Panc1 (cell line): Measurements from ENCODE around the gene NNMT. TPM values are rescaled to one million over a fixed set of nuclear protein-coding genes. Genes with fewer than 3 reads are reported as not detected.

ENCODE experiments used
- ATAC-seq: fragments of 200-7000 bp; cut with Tn5 transposase; 2 replicates; pipeline ENCODE4 v1.9.1; 2020; ENCODE audit warnings: mild to moderate bottlenecking, moderate library complexity
- Bru-seq: library from RNA; stranded (reverse); fragments of 400-500 nt; gene quantifications from one replicate; lab custom pipeline; 2021; lab: Mats Ljungman, UMichigan
- BruChase-seq, 2 experiments: library from RNA; stranded (reverse); fragments of 400-500 nt; gene quantifications; one replicate each; lab custom pipeline; 2021; lab: Mats Ljungman, UMichigan
- BruUV-seq: library from RNA; stranded (reverse); fragments of 400-500 nt; replicated peaks from 2 replicates; lab custom pipeline; 2021; lab: Mats Ljungman, UMichigan
- CTCF ChIA-PET: fragments of 300-600 bp; sonication (Branson Sonifier 250); formaldehyde crosslinking; loops from one replicate; lab custom pipeline; 2022; ENCODE audit warnings: antibody characterized with exemption; lab: Charles Lee
- POLR2A ChIA-PET: fragments of 300-600 bp; sonication (Branson Sonifier 250); formaldehyde crosslinking; loops from one replicate; lab custom pipeline; 2022; ENCODE audit warnings: antibody characterized with exemption; lab: Charles Lee
- DNase-seq: peaks from one replicate; pipeline ENCODE4 v3.0.0-alpha.2; 2010; ENCODE audit warnings: low read depth, low spot score
- H3K27ac ChIP-seq: 2 replicates; pipeline ENCODE4 v1.5.1; 2011; ENCODE audit warnings: mild to moderate bottlenecking, low read length, inconsistent platforms
- H3K27me3 ChIP-seq: fragments of 200-500 bp; sonication (Bioruptor generic); 2 replicates; pipeline ENCODE4 v1.6.0; 2014; ENCODE audit warnings: low read length, inconsistent platforms; ENCODE audit not compliant: control insufficient read depth, insufficient read depth
- H3K36me3 ChIP-seq: fragments of 200-500 bp; sonication (Bioruptor generic); 2 replicates; pipeline ENCODE4 v1.5.1; 2014; ENCODE audit warnings: inconsistent platforms, mild to moderate bottlenecking, low read length, moderate library complexity; ENCODE audit not compliant: control insufficient read depth, insufficient read depth
- H3K4me1 ChIP-seq: 2 replicates; pipeline ENCODE4 v1.5.1; 2011; ENCODE audit warnings: inconsistent platforms, mild to moderate bottlenecking, low read length, moderate library complexity; ENCODE audit not compliant: control insufficient read depth, insufficient read depth
- H3K4me3 ChIP-seq, 2 experiments: 2 replicates each; pipeline ENCODE4 v1.5.1; 2011 to 2012; ENCODE audit warnings: low read depth in 2 of 2, low read length in 2 of 2, mild to moderate bottlenecking in 2 of 2, inconsistent platforms in 1 of 2, moderate library complexity in 1 of 2
- H3K9me3 ChIP-seq: fragments of 200-500 bp; sonication (Bioruptor generic); 2 replicates; pipeline ENCODE4 v1.5.1; 2014; ENCODE audit warnings: low read depth, mild to moderate bottlenecking, inconsistent platforms, low read length, moderate library complexity; ENCODE audit not compliant: control insufficient read depth, insufficient read depth
- POLR2AphosphoS5 ChIP-seq: IDR thresholded peaks from 2 replicates; pipeline ENCODE4 v1.6.1; 2012; ENCODE audit warnings: mild to moderate bottlenecking, low read depth, low read length, moderate library complexity
- SIN3A ChIP-seq: IDR thresholded peaks from 2 replicates; pipeline ENCODE4 v1.6.1; 2012; ENCODE audit warnings: low read depth, mild to moderate bottlenecking, low read length, moderate library complexity, borderline replicate concordance; ENCODE audit not compliant: insufficient read depth
- TCF7L2 ChIP-seq: IDR thresholded peaks from 2 replicates; pipeline ENCODE4 v1.6.1; 2011; ENCODE audit warnings: mild to moderate bottlenecking, low read depth, low read length, inconsistent platforms
- in situ Hi-C: cut with HindIII; loops from 2 replicates; pipeline ENCODE4 v1.10.0; 2016; ENCODE audit warnings: low sequenced_read_pairs, low pct_unique_long_range_greater_than_20kb
- intact Hi-C: fragments of 100-400 bp; cut with micrococcal nuclease; formaldehyde crosslinking; loops from one replicate; pipeline ENCODE4 v1.10.0; 2022; ENCODE audit not compliant: unreplicated experiment
- long read RNA-seq: library from polyadenylated mRNA; unstranded; transcript quantifications from one replicate; pipeline ENCODE4 v2.0.0, GENCODE V29; 2021; ENCODE audit not compliant: unreplicated experiment
- polyA plus RNA-seq: library from polyadenylated mRNA; unstranded; fragments of >200 nt; gene quantifications from one replicate; pipeline ENCODE4 v1.2.1, GENCODE V29; 2012; ENCODE audit warnings: missing spikeins; ENCODE audit not compliant: insufficient read length
- total RNA-seq: library from RNA; stranded (reverse); gene quantifications from one replicate; pipeline ENCODE4 v1.2.1, GENCODE V29; 2021; ENCODE audit not compliant: unreplicated experiment
- TF ChIP-seq, protein P1 (sequence below): fragments of 450-650 bp; IDR thresholded peaks from 2 replicates; pipeline ENCODE4 v1.5.1; 2017; ENCODE audit warnings: mild to moderate bottlenecking
- TF ChIP-seq, protein P2 (sequence below), 2 experiments: IDR thresholded peaks; 2 replicates each; pipeline ENCODE4 v1.6.1; 2011 to 2012; ENCODE audit warnings: low read depth in 2 of 2, control low read depth in 1 of 2, low read length in 1 of 2, mild to moderate bottlenecking in 1 of 2, moderate library complexity in 1 of 2; ENCODE audit not compliant: insufficient read depth in 1 of 2

Gene NNMT
- 1.7 TPM for total RNA-seq
- polyA plus RNA-seq = 1.2 TPM
- Bru-seq, nascent RNA = percentile 16 among the genes with signal in this experiment
- percentile 5 among the genes with signal in this experiment for BruChase-seq, experiment 1, labeled RNA remaining after a 2-hour chase
- BruChase-seq, experiment 2, labeled RNA remaining after a 6-hour chase = percentile 9 among the genes with signal in this experiment
- long read RNA-seq = 0 reads

DNA sequence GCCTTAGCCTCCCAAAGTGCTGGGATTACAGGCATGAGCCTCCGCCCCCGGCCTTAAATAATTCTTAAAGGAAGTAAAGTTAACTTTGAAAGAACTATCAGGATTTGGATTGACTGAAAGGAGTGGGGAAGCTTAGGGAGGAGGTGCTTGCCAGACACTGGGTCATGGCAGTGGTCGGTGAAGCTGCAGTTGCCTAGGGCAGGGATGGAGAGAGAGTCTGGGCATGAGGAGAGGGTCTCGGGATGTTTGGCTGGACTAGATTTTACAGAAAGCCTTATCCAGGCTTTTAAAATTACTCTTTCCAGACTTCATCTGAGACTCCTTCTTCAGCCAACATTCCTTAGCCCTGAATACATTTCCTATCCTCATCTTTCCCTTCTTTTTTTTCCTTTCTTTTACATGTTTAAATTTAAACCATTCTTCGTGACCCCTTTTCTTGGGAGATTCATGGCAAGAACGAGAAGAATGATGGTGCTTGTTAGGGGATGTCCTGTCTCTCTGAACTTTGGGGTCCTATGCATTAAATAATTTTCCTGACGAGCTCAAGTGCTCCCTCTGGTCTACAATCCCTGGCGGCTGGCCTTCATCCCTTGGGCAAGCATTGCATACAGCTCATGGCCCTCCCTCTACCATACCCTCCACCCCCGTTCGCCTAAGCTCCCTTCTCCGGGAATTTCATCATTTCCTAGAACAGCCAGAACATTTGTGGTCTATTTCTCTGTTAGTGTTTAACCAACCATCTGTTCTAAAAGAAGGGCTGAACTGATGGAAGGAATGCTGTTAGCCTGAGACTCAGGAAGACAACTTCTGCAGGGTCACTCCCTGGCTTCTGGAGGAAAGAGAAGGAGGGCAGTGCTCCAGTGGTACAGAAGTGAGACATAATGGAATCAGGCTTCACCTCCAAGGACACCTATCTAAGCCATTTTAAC, at the start of gene NNMT:
Gene NNMT (plus strand): TSS at position 724 of the 929 bp plus-strand sequence. CDS start 158 bp downstream, at position 882.
- H3K36me3 ChIP-seq = no peaks in the 10 kb centered on the region
- intact Hi-C loops (no loop called here), in situ Hi-C loops (no loop called here)
- ATAC-seq = peak; percentile 69; the same call in 1 of the 2 replicates
- H3K4me3 ChIP-seq = peak within 1 kb of the TSS; percentile 23 to 29; a peak in 3 of 4 replicates
- POLR2A ChIA-PET = interaction anchor here (0.7 kb wide), 1 partner anchor 203 kb away, joined by 6 read pairs; no protein-coding TSS in a partner anchor
- H3K27ac ChIP-seq = no peak within 1 kb of the TSS
- TF ChIP-seq, protein P1, sequence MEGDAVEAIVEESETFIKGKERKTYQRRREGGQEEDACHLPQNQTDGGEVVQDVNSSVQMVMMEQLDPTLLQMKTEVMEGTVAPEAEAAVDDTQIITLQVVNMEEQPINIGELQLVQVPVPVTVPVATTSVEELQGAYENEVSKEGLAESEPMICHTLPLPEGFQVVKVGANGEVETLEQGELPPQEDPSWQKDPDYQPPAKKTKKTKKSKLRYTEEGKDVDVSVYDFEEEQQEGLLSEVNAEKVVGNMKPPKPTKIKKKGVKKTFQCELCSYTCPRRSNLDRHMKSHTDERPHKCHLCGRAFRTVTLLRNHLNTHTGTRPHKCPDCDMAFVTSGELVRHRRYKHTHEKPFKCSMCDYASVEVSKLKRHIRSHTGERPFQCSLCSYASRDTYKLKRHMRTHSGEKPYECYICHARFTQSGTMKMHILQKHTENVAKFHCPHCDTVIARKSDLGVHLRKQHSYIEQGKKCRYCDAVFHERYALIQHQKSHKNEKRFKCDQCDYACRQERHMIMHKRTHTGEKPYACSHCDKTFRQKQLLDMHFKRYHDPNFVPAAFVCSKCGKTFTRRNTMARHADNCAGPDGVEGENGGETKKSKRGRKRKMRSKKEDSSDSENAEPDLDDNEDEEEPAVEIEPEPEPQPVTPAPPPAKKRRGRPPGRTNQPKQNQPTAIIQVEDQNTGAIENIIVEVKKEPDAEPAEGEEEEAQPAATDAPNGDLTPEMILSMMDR = no peak
- TF ChIP-seq, protein P2, sequence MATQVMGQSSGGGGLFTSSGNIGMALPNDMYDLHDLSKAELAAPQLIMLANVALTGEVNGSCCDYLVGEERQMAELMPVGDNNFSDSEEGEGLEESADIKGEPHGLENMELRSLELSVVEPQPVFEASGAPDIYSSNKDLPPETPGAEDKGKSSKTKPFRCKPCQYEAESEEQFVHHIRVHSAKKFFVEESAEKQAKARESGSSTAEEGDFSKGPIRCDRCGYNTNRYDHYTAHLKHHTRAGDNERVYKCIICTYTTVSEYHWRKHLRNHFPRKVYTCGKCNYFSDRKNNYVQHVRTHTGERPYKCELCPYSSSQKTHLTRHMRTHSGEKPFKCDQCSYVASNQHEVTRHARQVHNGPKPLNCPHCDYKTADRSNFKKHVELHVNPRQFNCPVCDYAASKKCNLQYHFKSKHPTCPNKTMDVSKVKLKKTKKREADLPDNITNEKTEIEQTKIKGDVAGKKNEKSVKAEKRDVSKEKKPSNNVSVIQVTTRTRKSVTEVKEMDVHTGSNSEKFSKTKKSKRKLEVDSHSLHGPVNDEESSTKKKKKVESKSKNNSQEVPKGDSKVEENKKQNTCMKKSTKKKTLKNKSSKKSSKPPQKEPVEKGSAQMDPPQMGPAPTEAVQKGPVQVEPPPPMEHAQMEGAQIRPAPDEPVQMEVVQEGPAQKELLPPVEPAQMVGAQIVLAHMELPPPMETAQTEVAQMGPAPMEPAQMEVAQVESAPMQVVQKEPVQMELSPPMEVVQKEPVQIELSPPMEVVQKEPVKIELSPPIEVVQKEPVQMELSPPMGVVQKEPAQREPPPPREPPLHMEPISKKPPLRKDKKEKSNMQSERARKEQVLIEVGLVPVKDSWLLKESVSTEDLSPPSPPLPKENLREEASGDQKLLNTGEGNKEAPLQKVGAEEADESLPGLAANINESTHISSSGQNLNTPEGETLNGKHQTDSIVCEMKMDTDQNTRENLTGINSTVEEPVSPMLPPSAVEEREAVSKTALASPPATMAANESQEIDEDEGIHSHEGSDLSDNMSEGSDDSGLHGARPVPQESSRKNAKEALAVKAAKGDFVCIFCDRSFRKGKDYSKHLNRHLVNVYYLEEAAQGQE (IDR thresholded peaks at IDR 0.05; ENCODE audit: insufficient read depth in 1 of 2, low read depth in 2 of 2, low read length in 1 of 2) = no peak
- TF ChIP-seq TCF7L2 (no peak), SIN3A (no peak), POLR2AphosphoS5 (no peak)
- no peaks in the 10 kb centered on the region for H3K4me1 ChIP-seq
- CTCF ChIA-PET = no interaction called here
- no peak for DNase-seq
- peaks cover 2% of the 10 kb centered on the region; the same call in 1 of the 2 replicates for H3K27me3 ChIP-seq
- H3K9me3 ChIP-seq = no peaks in the 10 kb centered on the region
- BruUV-seq = no TSS peak

DNA sequence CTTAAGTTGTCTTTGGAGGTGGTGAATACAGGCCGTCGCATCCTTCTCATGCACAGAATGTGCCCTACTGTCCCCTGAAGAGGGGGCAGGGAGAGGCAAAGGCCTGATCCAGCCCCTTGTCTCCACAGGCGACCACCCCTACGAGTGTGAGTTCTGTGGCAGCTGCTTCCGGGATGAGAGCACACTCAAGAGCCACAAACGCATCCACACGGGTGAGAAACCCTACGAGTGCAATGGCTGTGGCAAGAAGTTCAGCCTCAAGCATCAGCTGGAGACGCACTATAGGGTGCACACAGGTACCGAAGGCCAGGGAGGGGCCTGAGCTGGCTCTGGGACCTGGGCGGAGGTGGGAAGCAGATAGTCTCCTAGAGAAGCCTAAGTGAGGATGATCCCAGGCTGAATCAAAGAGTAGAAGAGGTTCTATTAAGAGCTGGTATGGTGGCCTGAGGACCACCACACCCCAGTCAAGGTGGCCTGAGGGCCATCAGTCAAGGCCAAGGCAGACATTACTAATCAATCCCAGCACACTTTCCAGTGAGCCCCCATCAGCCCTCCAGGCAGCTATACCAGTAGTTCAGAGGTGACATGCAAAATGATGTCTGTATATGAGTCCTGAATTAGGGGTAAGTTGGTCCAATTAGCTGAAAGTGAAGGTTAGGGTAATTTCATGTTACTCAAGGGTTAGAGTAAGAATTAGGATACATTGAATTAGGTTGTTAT, 49.0 kb upstream of the NNMT start:
- ATAC-seq = no peak
- Histone ChIP-seq H3K4me1 (no peaks in the 10 kb centered on the region), H3K9me3 (no peaks in the 10 kb centered on the region), H3K27me3 (peaks cover 7% of the 10 kb centered on the region; the same call in 1 of the 2 replicates), H3K4me3 (no peak overlapping the region), H3K27ac (no peak overlapping the region), H3K36me3 (no peaks in the 10 kb centered on the region)
- in situ Hi-C loops = no loop called here
- intact Hi-C loops = no loop called here
- TF ChIP-seq SIN3A (no peak), POLR2AphosphoS5 (no peak), TCF7L2 (no peak)
- TF ChIP-seq, protein P1 = no peak
- TF ChIP-seq, protein P2 (IDR thresholded peaks at IDR 0.05; ENCODE audit: insufficient read depth in 1 of 2, low read depth in 2 of 2, low read length in 1 of 2) = no peak
- no peak for DNase-seq
- no TSS peak for BruUV-seq
- ChIA-PET CTCF (no interaction called here), POLR2A (no interaction called here)
